Mesodermal cell (in vitro differentiated cells): ENCODE measurements around the gene TMEM254.
A peak's percentile ranks its signal among the peaks of the same experiment; 100 is the strongest.
"Not testable (repeated sequence)": the region's sequence is repeated elsewhere in the genome, so short reads cannot be mapped to it uniquely, and the experiment has no call there.

Experiments
- H3K27ac ChIP-seq: 2 replicates; pipeline ENCODE4 v1.7.0; 2013; ENCODE audit warnings: mild to moderate bottlenecking, low read depth, low read length, moderate library complexity; ENCODE audit not compliant: severe bottlenecking
- H3K36me3 ChIP-seq: 2 replicates; pipeline ENCODE4 v1.7.1; 2013; ENCODE audit warnings: mild to moderate bottlenecking, low read length, moderate library complexity; ENCODE audit not compliant: control insufficient read depth, insufficient read depth
- H3K4me1 ChIP-seq: one replicate; pipeline ENCODE4 v1.7.1; 2013; ENCODE audit warnings: mild to moderate bottlenecking, low read length; ENCODE audit not compliant: insufficient read depth, control insufficient read depth, poor library complexity, severe bottlenecking
- H3K4me3 ChIP-seq: 2 replicates; pipeline ENCODE4 v1.7.0; 2013; ENCODE audit warnings: low read length, control low read depth, mild to moderate bottlenecking; ENCODE audit not compliant: insufficient read depth, poor library complexity, severe bottlenecking; ENCODE audit errors: extremely low read depth
- H3K9me3 ChIP-seq: 2 replicates; pipeline ENCODE4 v1.7.1; 2013; ENCODE audit warnings: mild to moderate bottlenecking, low read length, moderate library complexity; ENCODE audit not compliant: control insufficient read depth
- WGBS, 2 experiments: methylation state at CpG; one replicate each; pipeline ENCODE4 v1.1.5; 2013; ENCODE audit warnings: missing lambda C conversion rate in 2 of 2; ENCODE audit not compliant: insufficient coverage in 2 of 2; 5-methylcytosine and 5-hydroxymethylcytosine counted together

Gene TMEM254

GRCh38 chr10:80133206-80133605, 54.7 kb downstream of the TMEM254 start:
- H3K36me3 ChIP-seq = no peaks in the 10 kb centered on the region
- peak overlapping the region; percentile 44 for H3K4me3 ChIP-seq
- no peaks in the 10 kb centered on the region for H3K9me3 ChIP-seq
- peaks cover 8% of the 10 kb centered on the region for H3K4me1 ChIP-seq
- WGBS, 2 experiments = 81 to 87% methylated on average over 6 of the region's 6 CpGs
- no peak overlapping the region for H3K27ac ChIP-seq

- peak overlapping the region; percentile 44 for H3K4me3 ChIP-seq
- not testable (repeated sequence) for H3K27ac ChIP-seq, H3K9me3 ChIP-seq, H3K4me1 ChIP-seq, H3K36me3 ChIP-seq
- 85 to 89% methylated on average over 8 of the region's 9 CpGs for WGBS, 2 experiments
Measured at GRCh38 chr10:80133687-80134086, 55.2 kb downstream of the TMEM254 start.

- Histone ChIP-seq H3K36me3 (no peaks in the 10 kb centered on the region), H3K9me3 (no peaks in the 10 kb centered on the region), H3K27ac (no peak overlapping the region), H3K4me3 (no peak overlapping the region), H3K4me1 (peaks cover 8% of the 10 kb centered on the region)
- 85 to 96% methylated on average over 6 to 8 of the region's 8 CpGs for WGBS, 2 experiments
Measured at GRCh38 chr10:80136134-80136571, 57.7 kb downstream of the TMEM254 start.

DNA sequence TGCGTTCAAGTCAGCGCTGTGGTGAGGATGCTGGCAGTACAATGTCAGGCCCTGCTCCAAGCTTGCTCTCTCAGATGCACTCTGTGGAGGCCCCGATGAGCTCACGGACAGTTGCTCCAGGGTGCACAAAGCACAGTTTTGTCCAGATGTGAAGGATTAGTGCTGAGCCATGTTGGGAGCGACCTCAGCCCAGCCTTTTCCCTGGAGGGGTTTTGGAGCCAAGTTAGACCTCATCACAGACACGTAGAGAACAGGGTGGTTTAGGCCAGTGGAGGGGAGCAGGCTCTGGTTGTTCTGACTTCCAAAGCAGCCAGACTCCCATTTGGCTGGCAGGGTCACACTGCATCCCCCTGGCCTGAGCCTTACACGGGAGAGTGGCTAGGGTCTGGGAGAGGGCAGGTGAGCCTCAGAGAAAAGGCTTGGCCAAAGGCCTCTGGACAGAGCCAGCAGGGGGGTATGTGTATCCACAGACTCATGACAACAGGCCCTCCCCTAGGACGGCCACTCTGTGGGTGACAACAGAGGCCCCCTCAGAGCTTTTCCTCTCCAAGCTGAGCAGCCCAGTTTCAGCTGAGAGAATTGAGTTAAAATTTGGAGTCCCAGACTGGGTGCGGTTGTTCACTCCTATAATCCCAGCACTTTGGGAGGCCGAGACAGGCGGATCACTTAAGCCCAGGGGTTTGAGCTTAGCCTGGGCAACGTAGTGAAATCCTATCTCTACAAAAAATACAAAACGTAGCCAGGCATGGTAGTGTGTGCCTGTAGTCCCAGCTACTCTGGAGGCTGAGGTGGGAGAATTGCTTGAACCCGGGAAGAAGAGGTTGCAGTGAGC, 58.8 kb downstream of the TMEM254 start:
- H3K36me3 ChIP-seq = no peaks in the 10 kb centered on the region
- no peaks in the 10 kb centered on the region for H3K9me3 ChIP-seq
- 86 to 89% methylated on average over 9 to 11 of the region's 14 CpGs for WGBS, 2 experiments
- H3K27ac ChIP-seq = no peak overlapping the region
- peaks cover 5% of the 10 kb centered on the region for H3K4me1 ChIP-seq
- H3K4me3 ChIP-seq = no peak overlapping the region

- Histone ChIP-seq H3K27ac (no peak overlapping the region), H3K4me1 (peaks cover 5% of the 10 kb centered on the region), H3K36me3 (no peaks in the 10 kb centered on the region), H3K9me3 (no peaks in the 10 kb centered on the region), H3K4me3 (no peak overlapping the region)
- WGBS, 2 experiments = 63 to 64% methylated on average over 3 of the region's 4 CpGs
Measured at GRCh38 chr10:80137920-80138319, 59.5 kb downstream of the TMEM254 start.

DNA sequence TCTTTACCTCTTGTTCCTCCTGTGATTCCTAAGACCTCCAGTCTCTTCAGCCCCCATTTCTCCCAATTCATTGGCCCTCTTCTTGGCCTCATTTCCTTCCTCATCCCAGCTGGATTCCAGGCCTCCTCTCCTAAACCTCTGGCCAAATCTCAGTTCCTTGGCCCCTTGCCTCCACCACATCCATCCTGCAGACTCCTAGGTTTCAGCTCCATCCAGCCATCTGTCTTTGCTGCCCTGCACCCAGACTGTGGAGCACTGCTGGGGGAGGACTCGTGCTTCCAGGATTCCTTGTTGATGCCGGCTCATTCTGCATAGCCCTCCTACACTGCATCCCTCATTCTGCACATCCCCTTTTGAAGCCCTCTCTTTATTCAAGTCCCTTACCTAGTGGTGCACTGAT, 60.8 kb downstream of the TMEM254 start:
- H3K4me3 ChIP-seq = no peak overlapping the region
- WGBS, 2 experiments = 88 to 100% methylated on average over 1 of the region's 2 CpGs
- no peaks in the 10 kb centered on the region for H3K36me3 ChIP-seq
- no peaks in the 10 kb centered on the region for H3K9me3 ChIP-seq
- H3K4me1 ChIP-seq = no peaks in the 10 kb centered on the region
- no peak overlapping the region for H3K27ac ChIP-seq

DNA sequence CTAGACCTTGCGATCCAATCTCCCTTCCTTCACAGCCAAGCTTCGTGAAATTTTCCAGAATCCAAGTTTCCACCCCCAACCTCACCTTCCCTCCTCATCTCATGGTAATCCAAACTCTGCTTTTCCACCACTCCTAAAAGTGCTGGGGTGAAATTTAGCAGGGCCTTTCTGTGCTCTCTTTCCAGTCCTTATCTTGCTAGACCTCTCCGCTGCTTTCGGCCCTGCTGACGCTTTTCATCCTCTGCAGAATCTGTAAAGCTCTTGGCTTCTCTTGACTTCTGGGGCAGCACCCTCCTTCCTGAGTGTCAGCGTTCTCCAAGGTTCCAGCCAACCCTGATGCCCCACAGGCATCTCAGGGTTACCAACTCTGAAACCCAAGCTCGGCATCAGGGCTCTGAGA, 61.8 kb downstream of the TMEM254 start:
- Histone ChIP-seq H3K9me3 (no peaks in the 10 kb centered on the region), H3K27ac (no peak overlapping the region), H3K4me1 (no peaks in the 10 kb centered on the region), H3K36me3 (no peaks in the 10 kb centered on the region), H3K4me3 (no peak overlapping the region)
- WGBS, 2 experiments = 87% methylated on average over 6 to 7 of the region's 7 CpGs

DNA sequence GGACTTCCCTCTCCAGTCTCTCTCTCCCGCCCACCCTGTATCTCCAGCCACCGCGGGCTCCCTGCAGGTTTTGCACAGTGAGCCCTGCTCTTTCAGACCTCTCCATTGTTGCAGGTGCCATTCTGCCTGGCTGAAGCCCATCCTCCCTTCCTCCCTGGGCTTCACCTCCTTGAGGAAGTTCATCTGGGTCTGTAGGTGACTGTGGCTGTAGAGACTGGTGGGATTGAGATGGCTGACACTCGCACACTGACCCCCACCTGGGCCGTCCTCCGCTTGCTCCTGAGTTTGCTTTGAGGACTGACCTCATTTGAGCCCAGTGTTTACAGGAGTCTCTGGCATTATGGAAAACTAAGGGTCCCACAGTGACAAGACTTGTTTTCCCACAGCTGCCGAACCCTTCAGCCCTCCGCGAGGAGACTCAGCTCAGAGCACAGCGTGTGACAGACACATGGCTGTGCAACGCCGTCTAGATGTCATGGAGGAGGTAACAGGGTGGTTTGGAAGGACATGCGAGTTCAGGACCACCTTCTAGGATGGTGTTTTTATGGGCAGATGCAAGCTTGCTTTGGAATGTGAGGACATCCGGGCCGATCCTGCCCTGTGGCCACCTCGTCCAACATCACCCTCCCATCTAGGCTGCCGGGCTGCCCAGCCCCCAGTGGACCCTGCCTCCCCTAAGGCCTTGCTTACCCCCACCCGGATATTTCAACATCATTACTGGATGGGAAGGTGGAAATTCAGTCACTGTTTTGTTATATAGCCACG, 63.4 kb downstream of the TMEM254 start:
- 90 to 91% methylated on average over 12 of the region's 19 CpGs for WGBS, 2 experiments
- Histone ChIP-seq H3K27ac (no peak overlapping the region), H3K9me3 (no peaks in the 10 kb centered on the region), H3K36me3 (no peaks in the 10 kb centered on the region), H3K4me1 (peaks cover 3% of the 10 kb centered on the region), H3K4me3 (no peak overlapping the region)
